ENCODE data around the gene KANK4.

Gene KANK4

DNA sequence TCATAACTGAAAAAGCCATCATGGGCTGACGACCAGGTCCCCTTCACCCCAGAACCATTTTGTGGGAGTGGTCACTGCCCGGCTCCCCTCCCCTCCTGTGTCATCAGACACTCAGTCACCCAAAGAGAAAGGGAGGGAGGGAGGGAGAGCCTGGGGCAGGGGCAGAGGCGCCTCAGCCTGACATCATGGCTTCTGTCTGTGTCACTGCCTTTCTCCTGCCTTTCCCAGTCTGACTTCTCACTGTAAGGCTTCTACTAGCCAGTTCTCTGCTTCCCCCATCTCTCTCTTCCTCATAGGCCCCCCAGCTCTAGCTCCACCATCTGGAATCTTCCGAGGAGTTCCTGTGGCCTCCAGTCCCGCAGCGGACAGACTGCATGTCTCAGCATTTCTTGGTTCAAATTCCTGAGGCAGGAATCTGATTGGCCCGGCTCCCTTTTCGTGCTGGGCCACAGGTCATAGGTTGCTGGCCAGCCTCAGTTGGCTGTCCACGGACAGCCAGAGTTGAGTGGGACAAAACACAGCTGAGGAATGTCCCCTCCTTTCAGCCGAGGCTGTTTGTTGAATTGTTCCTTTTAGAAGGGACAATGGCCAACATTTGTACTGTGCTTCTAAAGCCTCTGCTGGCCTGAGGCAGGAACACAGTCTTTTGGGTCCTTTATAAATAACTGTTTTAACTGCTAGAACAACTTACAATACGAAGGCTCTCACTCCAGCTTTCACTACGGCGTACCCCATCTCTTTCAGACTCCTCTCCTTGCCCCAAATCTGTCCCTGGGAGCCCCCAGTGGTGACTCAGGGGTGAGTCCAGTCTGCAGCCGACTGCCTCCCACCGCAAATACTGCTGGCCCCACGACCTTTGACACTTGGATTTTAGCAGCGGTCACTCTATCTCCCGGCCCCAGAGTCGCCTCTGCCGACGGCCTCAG, 18.7 kb upstream of the KANK4 start:
- intact Hi-C loops (cut with DNase I), result no loop called here
- DNase-seq, result peak in 2 of 10 donors; percentile 37 to 43

DNA sequence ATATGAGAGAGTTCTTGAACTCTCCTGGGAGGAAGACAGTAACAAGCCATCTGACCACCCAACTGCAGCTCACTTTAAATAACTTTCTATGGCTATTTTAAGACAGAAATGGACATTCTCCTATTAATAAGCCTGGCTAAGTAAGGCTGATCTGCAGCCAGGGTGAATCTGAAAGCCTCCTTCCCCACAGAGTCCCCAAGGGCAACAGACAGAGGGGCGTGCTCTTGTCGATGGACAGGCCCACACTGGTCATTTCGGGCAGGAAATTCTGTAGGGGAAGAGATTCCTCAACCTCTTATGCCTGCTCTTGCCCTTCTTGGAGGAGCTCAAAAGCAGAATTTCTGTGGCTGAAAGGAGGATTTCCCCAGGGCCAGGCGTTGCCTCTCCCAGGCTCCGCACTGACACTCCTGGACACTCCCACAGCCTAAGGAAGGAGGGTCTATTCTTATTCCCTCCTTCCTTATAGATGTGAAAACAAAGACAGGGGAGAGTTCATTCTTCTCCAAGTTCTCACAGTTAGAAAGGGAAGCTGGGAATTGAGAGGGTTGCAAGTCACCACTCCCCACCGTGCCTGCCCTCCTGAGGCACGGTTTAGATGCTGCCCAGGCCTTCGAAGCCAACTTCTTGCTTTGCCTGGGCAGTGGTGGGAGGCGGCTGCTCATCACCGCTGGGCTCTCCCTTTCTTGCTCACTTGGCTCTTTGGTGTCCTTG, 17.9 kb upstream of the KANK4 start:
- intact Hi-C loops (cut with DNase I), result no loop called here
- peak in 1 of 10 donors; percentile 61 for DNase-seq

DNA sequence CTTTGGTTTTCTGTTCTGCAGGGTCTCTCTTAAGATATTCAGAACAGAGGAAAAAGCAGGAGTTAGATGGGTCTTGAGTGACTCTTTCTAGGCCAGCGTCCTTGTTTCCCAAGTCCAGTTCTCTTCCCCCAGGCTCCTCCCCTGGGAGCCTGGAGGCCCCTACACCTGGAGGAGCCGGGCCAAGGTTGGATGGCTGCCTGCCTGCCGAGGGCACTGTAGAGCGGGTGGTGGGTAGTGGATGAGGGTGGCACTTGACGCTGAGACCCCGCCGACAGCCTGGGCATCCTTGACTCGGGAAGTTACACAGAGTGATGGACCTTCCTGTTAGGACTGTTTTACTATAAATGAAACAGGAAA, 17.4 kb upstream of the KANK4 start:
- intact Hi-C loops (cut with DNase I), result no loop called here
- DNase-seq, result peak in 1 of 10 donors; percentile 64

DNA sequence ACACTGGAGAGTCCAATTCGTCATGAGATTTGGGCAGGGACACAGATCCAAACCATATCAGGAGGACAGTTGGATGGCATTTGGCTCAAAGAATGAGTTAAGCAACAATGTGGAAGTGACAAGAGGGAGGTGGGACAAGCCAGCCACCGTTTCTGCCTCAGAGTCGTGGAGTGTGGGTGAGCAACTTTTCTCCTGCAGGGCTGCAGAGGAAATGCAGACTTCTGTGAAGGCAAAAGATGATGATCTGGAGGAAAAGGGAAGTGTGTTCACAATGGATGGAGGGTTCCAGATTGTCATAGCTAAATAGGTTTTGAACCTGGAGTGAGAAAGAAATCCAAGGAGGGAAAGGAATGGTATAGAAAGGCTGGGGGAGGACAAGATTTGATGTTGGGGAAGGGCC, 16.4 kb upstream of the KANK4 start:
- intact Hi-C loops (cut with DNase I), result no loop called here

DNA sequence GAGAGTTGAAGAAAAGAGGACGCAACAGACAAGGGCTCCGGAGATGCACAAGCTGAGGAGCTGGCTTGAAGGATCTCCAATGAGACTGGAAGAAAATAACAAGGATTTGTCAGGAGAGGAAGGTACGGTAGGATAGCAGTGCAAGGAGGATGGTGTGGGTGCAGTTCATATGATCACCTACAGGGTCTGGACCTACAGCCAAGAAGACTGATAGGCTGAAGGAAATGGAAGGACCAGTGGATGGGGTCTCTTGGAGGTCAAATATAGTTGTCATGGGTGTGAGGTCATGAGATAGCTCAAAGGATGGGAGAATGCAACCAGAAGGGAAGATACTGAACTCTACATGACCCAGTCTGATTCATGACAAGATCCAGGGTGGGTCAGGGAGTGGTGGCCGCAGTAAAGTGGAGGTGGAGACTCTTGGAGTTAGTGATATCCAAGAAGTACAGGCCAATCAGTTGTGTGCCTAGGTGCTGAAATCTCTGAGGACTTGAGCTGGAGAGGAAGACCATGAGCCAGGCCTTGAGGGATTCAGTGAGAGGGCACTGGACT, 15.3 kb upstream of the KANK4 start:
- no peak for DNase-seq
- intact Hi-C loops (cut with DNase I), result no loop called here

More for the DNA sequence above, 16.4 kb upstream of the KANK4 start:
- DNase-seq, result no peak

DNA sequence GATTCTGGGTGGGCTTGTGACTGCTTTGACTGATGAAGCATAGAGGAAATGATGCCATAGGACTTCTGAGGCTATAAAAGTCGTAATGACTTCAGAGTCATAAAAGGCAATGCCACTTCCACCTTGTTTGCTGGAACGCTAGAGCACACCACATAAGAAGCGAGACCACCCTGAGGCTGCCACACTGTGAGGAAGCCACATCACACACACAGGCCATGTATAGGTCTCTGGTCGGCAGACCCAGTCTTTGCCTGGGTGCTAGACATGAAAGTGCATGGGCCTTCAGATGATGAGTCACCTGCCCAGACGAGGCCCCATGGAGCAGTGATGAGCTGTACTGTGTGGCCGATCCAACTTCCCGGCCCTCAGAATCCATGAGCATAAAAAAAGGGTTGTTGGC, 14.2 kb upstream of the KANK4 start:
- intact Hi-C loops (cut with DNase I), result no loop called here
- DNase-seq, result peak in 1 of 10 donors; percentile 65

DNA sequence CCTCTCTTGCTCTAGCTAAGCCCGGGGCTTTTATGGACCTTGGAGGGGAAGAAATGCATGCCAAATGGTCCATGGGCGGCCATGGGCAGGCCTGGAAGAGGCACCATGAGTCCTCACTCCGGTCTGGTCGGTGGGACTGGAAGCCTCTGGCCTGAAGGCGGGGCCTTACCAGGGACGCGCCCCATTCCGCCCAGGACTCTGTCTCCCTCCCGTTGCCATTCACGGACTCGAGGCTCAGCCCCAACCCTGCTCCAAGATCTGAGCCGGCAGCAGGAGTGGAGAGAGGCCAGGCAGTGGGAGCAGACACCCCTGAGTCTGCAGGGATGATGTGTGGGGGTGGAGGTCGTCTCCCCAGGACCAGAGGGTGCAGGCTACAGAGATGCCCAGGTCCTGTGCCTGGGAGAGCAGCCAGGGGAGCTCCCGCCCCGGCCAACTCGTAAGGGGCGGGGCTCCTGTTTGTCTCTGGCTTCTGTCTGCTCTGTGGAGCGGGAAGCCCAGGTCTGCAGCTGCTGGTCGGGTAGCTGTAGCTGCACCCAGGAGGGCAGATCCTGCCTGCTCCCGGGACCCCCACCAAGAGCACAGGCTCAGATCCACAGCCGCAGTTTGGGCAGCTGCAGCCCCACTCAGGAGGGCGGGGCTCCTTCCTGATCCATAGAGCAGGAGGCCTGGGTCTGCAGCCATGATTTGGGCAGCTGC, 8.3 kb upstream of the KANK4 start:
- DNase-seq, result peak in 1 of 10 donors; percentile 54
- intact Hi-C loops (cut with DNase I), result no loop called here

DNA sequence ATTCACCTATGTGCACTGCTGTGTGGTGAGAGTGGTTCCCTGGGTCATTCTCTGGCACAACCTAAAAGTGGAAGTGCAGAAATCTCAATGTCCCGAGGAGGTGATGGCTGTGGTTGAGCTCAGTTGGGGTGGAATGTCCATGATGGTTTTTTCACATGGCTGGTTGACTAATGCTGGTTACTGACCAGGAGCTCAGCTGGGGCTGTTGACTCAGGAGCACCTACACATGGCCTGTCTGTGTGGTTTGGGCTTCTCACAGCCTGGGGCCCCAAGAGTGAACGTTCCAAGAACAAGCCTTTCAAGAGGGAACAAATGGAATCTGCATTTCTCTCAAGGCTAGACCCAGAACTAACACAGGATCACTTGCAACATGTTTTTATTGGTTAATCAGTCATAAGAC, 6.4 kb upstream of the KANK4 start:
- DNase-seq, result no peak
- intact Hi-C loops (cut with DNase I), result no loop called here

DNA sequence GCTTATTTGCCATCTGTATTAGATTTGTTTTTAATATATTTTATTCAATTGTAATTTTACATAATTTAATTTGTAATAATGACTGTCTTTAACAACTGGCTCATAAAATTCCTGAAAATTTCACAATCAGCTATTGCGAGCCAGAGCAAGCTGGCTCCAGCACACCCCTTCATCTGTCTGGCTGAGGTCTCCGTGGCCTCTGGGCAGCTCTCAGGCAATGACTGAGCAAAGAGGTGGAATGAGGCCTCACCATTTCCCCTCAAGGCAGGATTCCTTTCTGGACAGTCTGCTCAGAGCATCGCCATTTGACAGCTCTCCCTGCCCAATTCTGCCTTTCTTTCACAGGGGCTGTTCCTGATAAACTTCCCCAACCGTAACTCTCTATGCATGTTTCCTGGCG, 5.8 kb upstream of the KANK4 start:
- peak in 1 of 10 donors; percentile 41 for DNase-seq
- intact Hi-C loops (cut with DNase I), result no loop called here

DNA sequence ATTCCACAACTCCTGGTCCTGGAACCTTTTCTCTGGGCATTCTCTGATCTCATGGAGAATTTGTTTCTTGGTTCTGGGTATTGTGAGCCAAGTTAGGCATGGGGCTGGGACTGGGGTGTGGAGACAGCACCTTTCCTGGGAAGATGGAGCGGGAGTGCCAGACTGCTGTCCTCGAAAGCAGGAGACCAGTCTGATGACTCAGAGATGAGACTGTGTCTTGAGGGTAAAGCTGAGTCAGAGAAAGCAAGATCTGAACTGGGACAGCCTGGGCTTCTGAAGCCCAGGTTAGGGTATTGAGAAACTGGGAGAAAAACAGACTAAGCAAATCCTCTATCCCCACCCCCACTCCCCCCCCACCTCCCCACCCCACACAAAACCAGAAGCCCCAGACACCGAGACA, 2.2 kb upstream of the KANK4 start:
- intact Hi-C loops (cut with DNase I), result no loop called here
- DNase-seq, result no peak

DNA sequence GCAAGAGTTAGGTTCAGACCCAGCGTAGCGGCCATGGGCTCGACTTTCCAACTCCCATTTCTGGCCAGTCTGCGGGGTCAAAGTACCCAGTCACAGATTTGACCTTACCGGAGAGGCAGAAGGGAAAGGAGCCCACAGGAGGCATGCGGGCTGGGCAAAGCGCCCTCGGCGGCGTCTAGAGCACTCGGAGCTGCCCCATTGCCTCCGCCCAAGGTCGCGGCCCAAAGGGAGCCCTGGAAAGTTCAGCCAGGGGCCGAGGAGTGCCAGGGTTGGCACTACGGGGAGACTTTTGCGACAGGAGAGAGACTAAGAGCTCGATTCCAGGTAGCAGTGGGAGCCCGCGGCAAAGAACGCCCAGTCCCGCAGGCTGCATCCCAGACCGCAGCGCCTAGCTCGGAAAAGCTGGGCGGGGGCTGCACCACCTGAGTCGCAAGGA, 896 bp downstream of the KANK4 start:
- intact Hi-C loops (cut with DNase I), result no loop called here
- DNase-seq, result no peak

DNA sequence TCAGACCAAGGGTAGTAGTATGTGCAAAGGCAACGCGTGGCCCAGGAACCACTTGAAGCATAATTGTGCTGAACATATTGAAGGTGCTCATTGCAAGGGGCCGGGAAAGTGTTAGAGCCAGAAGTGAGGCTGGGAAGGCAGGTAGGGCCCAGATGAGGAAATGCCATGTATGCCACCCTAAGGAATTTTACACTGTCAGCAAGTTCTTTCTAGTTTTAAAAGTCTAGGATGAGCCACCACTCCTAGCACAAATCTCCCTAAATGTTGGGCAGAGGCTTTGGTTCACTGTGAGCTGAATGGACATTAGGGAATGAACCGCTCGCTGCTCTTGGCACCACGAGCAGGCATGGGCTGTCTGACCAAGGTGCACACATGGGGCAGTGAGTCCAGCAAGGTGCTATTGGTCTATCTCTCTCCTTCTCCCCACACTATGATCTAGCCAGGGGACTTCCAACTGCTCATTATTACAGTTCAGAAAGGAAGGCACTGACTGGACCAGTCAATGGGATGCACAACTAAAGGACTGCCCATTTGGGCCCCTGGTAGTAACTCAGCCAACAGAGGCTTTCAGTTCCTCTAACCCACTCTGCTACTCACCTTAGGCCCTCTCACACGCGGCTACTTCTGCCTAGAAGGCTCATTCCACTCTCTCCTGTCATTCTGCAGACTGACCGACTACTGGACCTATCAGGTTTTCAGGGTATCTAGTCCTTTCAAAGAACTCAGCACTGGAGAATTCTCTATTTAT, 2.0 kb downstream of the KANK4 start:
- DNase-seq, result no peak

DNA sequence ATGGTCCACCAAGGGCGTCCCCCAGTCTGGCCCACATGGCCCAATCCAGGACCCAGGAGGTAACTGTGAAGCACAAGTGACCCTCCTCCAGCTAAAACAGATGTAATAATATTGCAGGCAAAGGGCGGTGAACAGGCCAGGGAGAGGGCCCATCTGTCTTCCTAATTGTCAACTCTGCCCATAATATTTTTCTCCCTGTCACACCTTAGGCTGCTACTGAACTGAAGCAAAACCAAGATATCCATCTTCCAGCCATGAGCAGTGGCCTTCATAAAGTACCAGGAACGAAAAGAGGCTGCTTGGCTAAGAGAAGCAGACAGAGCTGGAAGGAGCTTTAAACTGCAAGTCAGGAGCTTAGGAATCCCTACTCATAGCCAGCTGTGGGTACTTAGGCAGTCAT, 3.1 kb downstream of the KANK4 start:
- DNase-seq, result no peak
- intact Hi-C loops (cut with DNase I), result no loop called here

More for the DNA sequence above, 2.0 kb downstream of the KANK4 start:
- intact Hi-C loops (cut with DNase I), result no loop called here

DNA sequence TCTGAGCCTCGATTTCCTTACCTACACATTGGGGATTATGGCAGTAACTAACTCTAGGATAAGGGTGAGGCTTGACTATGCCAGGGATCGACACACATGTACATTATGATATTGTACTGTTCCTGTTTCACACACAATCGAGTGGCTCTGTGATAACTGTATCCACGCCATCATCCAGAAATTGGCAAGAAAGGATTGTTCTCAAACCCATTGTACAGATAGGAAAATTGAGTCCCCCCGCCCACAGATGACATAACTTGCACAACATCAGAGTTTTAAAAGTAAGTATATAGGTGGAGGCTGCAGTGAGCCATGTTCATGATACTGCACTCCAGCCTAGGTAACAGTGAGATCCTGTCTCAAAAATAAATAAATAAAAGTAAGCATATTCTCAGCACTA, 3.8 kb downstream of the KANK4 start:
- intact Hi-C loops (cut with DNase I), result no loop called here
- no peak for DNase-seq

DNA sequence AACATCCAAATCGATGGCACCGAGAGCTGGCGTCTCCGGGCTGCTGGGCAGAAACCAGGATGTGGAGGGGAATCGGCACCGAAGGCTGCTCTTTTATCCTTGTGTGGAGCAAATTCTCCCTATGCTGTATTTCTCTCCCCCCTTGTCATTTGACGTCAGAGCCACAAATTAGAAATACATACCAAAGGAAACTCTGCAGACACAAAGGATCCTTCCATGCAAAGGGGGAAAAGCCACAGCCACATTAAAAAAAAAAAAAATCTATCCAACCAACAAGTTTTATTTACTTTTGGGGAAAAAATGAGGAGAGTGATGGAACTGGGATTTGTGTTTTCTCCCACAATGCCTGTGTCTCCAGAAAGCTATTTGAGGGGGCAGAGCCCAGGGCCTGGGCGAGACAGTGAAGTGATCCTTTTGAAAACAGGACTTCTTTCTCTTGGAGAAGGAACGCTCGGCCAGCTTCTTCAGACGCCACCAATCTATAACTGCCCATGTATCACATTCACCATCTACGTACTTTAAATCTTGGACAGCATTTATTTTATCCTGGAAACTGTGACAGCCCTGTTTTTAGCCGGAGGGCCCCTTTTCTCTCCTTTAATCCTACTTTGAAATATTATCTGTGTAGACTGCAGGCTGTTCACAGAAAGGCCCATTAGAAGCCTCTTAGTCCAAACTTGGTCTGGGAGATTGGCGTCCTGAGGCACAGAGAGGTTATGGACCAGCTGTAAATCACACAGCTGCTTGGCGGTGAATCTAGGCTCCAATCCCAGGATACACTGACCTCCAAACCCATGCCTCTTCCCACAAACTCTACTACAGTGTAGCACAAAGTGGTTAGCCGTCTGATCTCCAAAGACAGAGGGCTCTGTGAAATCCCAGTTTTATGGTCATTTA, 4.5 kb downstream of the KANK4 start:
- intact Hi-C loops (cut with DNase I), result no loop called here
- DNase-seq, result no peak

DNA sequence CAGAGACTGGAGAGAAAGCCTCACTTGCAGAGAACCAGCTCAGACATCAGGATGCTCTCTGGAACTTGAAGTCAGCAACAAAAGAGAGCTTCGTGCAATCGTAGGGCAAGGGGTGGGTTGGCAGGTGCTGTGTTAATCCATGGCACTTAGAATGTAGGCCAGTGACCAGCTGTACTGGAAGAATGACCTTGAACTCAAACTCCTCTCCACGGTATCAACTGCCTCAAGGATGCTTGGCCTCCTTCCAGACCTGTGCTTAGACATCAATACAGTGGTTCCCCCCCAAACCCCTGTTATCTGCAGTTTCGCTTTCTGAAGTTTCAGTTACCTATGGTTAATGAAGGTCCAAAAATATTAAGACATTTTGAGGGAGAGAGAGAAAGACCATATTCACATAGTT, 6.5 kb downstream of the KANK4 start:
- intact Hi-C loops (cut with DNase I), result no loop called here

DNA sequence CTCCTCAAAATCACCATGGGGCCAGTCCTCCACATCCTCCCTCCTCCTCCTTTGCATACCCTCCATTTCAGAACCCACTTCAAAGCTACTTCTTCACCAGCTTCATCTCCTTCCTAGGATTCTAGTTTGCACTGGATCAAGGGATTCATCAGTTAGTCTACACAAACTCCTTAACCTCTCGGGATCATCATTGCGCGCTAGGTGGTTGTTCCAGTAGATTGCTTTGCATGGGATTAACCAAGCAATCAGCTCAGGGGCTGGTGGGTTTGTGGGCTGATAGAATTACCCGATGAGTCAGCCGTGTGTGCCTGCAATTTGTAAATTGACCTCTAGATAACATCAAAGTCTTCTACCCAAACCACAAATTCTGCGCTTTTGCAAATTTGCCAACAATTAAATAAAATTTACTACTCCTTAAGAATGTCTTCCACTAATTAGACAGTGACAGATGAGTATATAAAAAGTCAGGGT, 7.7 kb downstream of the KANK4 start:
- no peak for DNase-seq
- intact Hi-C loops (cut with DNase I), result no loop called here

More for the DNA sequence above, 6.5 kb downstream of the KANK4 start:
- DNase-seq, result no peak

DNA sequence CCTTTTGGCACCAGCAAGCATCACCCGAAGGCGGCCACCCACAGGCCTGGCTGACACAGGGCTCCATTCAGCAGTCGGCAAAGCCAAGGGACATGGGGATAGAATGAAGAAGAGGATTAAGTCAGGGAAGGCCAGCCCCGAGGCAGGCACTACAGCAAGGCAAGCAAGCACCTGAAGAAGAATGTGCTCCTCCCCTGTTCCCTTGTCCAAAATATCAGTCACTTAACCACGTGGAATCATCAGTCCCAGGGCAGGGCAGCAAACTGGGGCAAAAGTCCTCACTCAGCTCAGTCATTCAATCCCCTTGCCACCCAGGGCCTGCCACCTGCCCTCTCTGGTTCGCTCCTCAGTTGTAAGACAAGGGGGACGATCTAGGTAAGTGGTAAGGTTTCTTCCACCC, 9.3 kb downstream of the KANK4 start:
- intact Hi-C loops (cut with DNase I), result no loop called here
- DNase-seq, result no peak

DNA sequence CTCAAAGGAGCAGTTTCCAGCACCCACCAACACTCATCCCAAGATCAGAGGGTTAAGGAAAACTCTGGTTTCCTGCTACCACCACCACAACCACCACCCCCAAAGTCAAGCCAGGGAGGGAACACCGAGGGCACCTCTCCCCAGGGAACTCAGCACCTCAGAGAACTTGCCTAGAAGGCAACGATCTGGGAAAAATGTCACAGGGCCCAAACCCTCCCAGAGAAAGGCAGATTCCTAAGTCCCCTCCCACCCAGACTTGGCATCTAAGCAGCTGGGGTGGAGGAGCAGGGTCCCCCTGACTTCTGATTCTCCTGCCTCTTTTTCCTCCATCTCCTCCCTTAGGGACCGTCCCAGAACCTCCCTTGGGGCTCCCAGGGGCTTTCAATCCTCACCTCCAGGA, 10.6 kb downstream of the KANK4 start:
- intact Hi-C loops (cut with DNase I), result no loop called here

More for the DNA sequence above, 10.6 kb downstream of the KANK4 start:
- DNase-seq, result peak in 1 of 10 donors; percentile 68

All from posterior cingulate gyrus (tissue), 11 donors.